Measurements from ENCODE around the gene TENM3.
"Not testable (repeated sequence)": the region's sequence is repeated elsewhere in the genome, so short reads cannot be mapped to it uniquely, and the experiment has no call there.

Gene TENM3

DNA sequence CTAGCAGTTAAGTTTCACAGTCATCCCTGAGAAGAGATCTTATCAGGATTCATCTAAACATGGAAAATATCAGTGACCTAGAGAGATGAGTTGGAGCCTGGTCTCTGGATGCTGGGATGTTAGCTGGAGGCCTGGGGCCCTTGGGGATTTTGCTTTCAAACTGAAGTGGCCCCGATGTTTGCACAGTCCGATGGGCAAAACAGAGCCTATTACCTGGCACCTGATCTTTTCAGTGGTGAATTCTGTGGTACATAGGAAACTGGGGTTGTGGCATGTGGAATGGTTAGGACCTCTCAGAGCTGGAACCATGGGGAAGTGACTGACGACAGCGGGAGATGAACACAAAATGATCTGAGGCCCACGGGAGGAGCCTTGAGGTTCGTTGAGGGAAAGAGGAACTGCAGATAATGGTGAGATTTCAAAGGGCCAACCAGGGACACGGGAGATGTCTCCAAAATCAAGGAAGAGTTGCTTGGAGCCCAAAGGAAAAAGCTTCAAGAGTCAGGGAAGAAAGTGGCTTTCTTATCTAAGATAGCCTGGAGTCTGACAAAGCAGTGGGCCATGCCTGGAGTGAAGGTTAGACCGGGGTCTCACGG, 17.8 kb upstream of the TENM3 start:
- no peaks in the 10 kb centered on the region for H3K4me1 ChIP-seq (ENCODE audit: control insufficient read depth in 1 of 2, insufficient read depth in 2 of 2, low read length in 2 of 2)
- no peak overlapping the region for H3K9ac ChIP-seq (ENCODE audit: low read depth in 1 of 2, low read length in 2 of 2)
- no peaks in the 10 kb centered on the region for H3K36me3 ChIP-seq (ENCODE audit: control insufficient read depth in 1 of 2, insufficient read depth in 2 of 2, low read length in 2 of 2)
- no peaks in the 10 kb centered on the region for H3K27me3 ChIP-seq (ENCODE audit: control insufficient read depth in 1 of 2, insufficient read depth in 2 of 2, low read length in 2 of 2)
- H3K9me3 ChIP-seq (ENCODE audit: control insufficient read depth in 1 of 2, low read length in 2 of 2): no peaks in the 10 kb centered on the region
- H3K4me3 ChIP-seq (ENCODE audit: low read depth in 1 of 2, low read length in 2 of 2): no peak overlapping the region
- no peak overlapping the region for H3K27ac ChIP-seq (ENCODE audit: low read depth, low read length)

DNA sequence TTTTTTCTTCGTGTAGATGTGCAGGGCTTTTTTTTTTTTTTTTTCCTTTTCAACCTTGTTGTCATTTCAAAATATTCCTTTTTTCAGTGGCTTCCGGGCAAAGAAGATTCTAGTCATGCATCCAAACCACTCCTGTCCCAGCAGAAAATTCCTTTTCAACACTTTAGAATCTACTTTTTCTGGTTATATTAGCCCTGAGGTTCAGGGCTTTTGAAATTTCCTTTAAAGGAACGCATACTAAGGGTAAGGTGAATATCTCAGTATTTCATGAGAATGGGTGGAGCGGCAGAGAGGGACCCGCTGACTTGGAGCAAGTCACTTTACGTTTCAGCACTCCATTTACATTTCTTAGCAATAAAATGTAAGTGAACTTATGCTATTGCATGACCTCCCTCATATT, 15.6 kb upstream of the TENM3 start:
- Histone ChIP-seq H3K27me3 (ENCODE audit: control insufficient read depth in 1 of 2, insufficient read depth in 2 of 2, low read length in 2 of 2) (no peaks in the 10 kb centered on the region), H3K9me3 (ENCODE audit: control insufficient read depth in 1 of 2, low read length in 2 of 2) (no peaks in the 10 kb centered on the region), H3K4me3 (ENCODE audit: low read depth in 1 of 2, low read length in 2 of 2) (no peak overlapping the region), H3K9ac (ENCODE audit: low read depth in 1 of 2, low read length in 2 of 2) (no peak overlapping the region), H3K27ac (ENCODE audit: low read depth, low read length) (no peak overlapping the region), H3K4me1 (ENCODE audit: control insufficient read depth in 1 of 2, insufficient read depth in 2 of 2, low read length in 2 of 2) (no peaks in the 10 kb centered on the region), H3K36me3 (ENCODE audit: control insufficient read depth in 1 of 2, insufficient read depth in 2 of 2, low read length in 2 of 2) (no peaks in the 10 kb centered on the region)

DNA sequence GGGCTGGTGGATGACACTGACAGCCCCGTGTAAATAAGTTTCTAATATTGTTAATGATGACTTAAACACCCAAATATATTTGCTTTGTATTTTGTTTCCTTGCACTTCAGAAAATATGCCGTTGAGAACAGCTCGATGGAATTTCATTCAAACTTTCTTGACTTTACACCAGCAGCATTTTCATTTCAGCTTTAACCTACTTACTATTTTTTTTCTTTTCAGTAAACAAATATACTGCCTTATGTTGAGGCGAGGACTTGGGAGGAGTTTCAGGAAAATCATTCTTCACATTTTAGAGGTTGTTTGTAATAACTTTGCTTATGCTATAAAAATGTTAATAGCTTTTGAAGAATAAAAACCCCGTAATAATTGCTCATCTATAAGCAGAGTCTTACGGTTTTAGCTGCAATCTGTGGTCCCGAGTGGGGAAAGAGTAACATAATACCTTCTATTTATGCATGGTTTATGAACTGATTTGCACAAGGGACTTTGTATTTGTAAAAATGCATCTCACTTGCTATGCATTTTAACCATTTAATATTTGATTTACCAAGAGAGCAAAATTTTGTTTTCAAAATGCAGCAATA, 14.1 kb upstream of the TENM3 start:
- H3K36me3 ChIP-seq (ENCODE audit: control insufficient read depth in 1 of 2, insufficient read depth in 2 of 2, low read length in 2 of 2): no peaks in the 10 kb centered on the region
- no peak overlapping the region for H3K9ac ChIP-seq (ENCODE audit: low read depth in 1 of 2, low read length in 2 of 2)
- no peak overlapping the region for H3K27ac ChIP-seq (ENCODE audit: low read depth, low read length)
- H3K27me3 ChIP-seq (ENCODE audit: control insufficient read depth in 1 of 2, insufficient read depth in 2 of 2, low read length in 2 of 2): no peaks in the 10 kb centered on the region
- H3K4me1 ChIP-seq (ENCODE audit: control insufficient read depth in 1 of 2, insufficient read depth in 2 of 2, low read length in 2 of 2): no peaks in the 10 kb centered on the region
- H3K9me3 ChIP-seq (ENCODE audit: control insufficient read depth in 1 of 2, low read length in 2 of 2): no peaks in the 10 kb centered on the region
- H3K4me3 ChIP-seq (ENCODE audit: low read depth in 1 of 2, low read length in 2 of 2): no peak overlapping the region

DNA sequence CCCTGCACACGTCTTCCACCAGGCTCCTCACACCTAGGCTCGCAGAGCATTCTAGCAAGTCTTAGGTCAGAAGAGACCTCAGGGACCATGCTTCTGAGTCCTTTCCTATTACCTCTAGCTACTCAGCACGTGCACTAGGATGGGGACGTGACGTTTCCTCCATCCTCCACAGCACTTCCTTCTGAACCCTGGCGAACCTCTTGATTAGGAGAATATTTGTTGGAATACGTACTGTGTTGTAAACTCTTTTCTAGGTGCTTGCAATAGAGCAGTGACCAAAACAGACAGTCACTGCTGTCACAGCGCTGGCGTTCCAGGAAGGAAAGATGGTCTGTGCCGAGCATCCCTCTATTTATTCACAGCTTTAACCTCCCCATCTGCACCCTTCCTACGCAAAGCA, 12.9 kb upstream of the TENM3 start:
- H3K9me3 ChIP-seq (ENCODE audit: control insufficient read depth in 1 of 2, low read length in 2 of 2): no peaks in the 10 kb centered on the region
- H3K27me3 ChIP-seq (ENCODE audit: control insufficient read depth in 1 of 2, insufficient read depth in 2 of 2, low read length in 2 of 2): no peaks in the 10 kb centered on the region
- no peak overlapping the region for H3K9ac ChIP-seq (ENCODE audit: low read depth in 1 of 2, low read length in 2 of 2)
- H3K4me1 ChIP-seq (ENCODE audit: control insufficient read depth in 1 of 2, insufficient read depth in 2 of 2, low read length in 2 of 2): no peaks in the 10 kb centered on the region
- H3K4me3 ChIP-seq (ENCODE audit: low read depth in 1 of 2, low read length in 2 of 2): no peak overlapping the region
- no peaks in the 10 kb centered on the region for H3K36me3 ChIP-seq (ENCODE audit: control insufficient read depth in 1 of 2, insufficient read depth in 2 of 2, low read length in 2 of 2)
- H3K27ac ChIP-seq (ENCODE audit: low read depth, low read length): no peak overlapping the region

DNA sequence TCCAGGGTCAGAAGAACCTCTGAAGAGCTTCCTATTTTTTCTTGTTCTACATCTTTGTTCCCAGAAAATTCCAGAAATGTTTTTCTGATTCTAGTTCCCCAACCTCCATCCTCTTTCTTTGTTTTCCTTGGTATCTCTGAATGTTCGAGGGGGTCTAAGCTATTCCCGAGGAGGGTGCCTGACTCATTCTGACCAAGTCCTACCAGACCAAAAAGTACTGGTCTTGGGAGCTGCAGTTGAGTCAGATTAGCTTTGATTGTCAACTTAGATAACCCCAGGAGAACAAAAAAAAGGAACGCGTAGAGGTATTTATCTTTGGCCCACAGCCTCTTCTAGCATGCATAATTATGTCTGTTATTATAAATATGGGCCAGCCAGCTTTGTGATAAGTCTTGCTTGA, 12.1 kb upstream of the TENM3 start:
- no peak overlapping the region for H3K27ac ChIP-seq (ENCODE audit: low read depth, low read length)

DNA sequence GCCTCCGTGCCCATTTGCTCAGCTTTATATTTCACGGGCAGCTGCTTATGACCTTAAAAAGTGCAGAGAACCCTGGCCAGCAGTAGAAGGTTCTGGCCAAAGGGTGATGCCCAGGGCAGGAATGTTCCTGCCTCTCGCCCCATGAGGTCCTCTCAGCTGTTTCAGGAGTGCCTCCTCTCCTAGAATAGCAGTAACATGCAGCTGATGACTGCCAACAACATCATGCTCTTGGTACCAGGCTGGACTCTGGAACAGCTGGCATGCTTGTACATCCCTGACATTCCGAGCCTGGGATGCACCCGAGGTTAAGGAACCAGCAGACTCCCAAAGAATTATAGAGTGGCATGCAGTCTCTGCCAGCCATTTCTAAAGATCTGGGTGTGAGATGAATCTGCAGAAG, 11.7 kb upstream of the TENM3 start:
- Histone ChIP-seq H3K9me3 (ENCODE audit: control insufficient read depth in 1 of 2, low read length in 2 of 2) (no peaks in the 10 kb centered on the region), H3K4me3 (ENCODE audit: low read depth in 1 of 2, low read length in 2 of 2) (no peak overlapping the region), H3K4me1 (ENCODE audit: control insufficient read depth in 1 of 2, insufficient read depth in 2 of 2, low read length in 2 of 2) (no peaks in the 10 kb centered on the region), H3K36me3 (ENCODE audit: control insufficient read depth in 1 of 2, insufficient read depth in 2 of 2, low read length in 2 of 2) (no peaks in the 10 kb centered on the region), H3K9ac (ENCODE audit: low read depth in 1 of 2, low read length in 2 of 2) (no peak overlapping the region), H3K27ac (ENCODE audit: low read depth, low read length) (no peak overlapping the region), H3K27me3 (ENCODE audit: control insufficient read depth in 1 of 2, insufficient read depth in 2 of 2, low read length in 2 of 2) (no peaks in the 10 kb centered on the region)

More for the DNA sequence above, 12.1 kb upstream of the TENM3 start:
- Histone ChIP-seq H3K9me3 (ENCODE audit: control insufficient read depth in 1 of 2, low read length in 2 of 2) (no peaks in the 10 kb centered on the region), H3K4me1 (ENCODE audit: control insufficient read depth in 1 of 2, insufficient read depth in 2 of 2, low read length in 2 of 2) (no peaks in the 10 kb centered on the region), H3K9ac (ENCODE audit: low read depth in 1 of 2, low read length in 2 of 2) (no peak overlapping the region), H3K27me3 (ENCODE audit: control insufficient read depth in 1 of 2, insufficient read depth in 2 of 2, low read length in 2 of 2) (no peaks in the 10 kb centered on the region), H3K4me3 (ENCODE audit: low read depth in 1 of 2, low read length in 2 of 2) (no peak overlapping the region), H3K36me3 (ENCODE audit: control insufficient read depth in 1 of 2, insufficient read depth in 2 of 2, low read length in 2 of 2) (no peaks in the 10 kb centered on the region)

DNA sequence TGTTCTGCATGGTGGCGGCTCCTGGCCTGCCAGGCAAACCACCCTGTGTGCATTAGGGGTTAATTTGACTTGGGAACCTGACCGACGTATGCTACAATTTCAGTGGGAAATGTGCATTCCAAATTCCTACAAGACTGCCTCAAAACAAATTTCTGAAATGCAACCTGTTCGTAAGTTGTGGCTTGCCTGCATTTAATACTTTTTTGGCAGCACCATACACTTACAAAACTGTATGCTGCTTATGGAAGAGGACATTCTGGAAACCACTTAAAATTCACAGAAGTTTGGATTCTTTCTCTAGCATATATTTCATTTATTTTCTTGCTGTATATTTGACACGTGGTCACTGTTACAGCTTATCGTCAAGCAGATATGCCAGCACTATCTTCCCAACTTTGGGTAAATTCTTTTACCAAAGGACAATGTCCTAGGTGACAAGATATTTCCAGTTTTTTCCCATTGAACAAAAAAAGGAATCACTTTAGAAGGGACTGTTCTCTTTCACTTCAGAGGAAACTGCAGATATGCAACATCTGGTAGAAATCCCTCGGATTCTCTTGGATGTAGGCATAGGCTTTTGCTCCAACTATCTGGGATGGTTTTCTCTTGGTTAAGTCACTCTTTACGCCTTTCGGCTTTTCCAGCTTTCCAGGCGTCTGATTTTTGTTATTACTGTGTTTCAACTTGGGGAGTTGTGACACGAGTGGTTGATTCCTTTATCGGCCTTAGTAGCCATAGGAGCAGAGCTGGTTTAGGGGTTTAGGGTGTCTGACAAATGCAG, 9.7 kb upstream of the TENM3 start:
- Histone ChIP-seq H3K27ac (ENCODE audit: low read depth, low read length) (no peak overlapping the region), H3K4me1 (ENCODE audit: control insufficient read depth in 1 of 2, insufficient read depth in 2 of 2, low read length in 2 of 2) (no peaks in the 10 kb centered on the region), H3K4me3 (ENCODE audit: low read depth in 1 of 2, low read length in 2 of 2) (no peak overlapping the region), H3K9ac (ENCODE audit: low read depth in 1 of 2, low read length in 2 of 2) (no peak overlapping the region), H3K36me3 (ENCODE audit: control insufficient read depth in 1 of 2, insufficient read depth in 2 of 2, low read length in 2 of 2) (no peaks in the 10 kb centered on the region), H3K27me3 (ENCODE audit: control insufficient read depth in 1 of 2, insufficient read depth in 2 of 2, low read length in 2 of 2) (no peaks in the 10 kb centered on the region), H3K9me3 (ENCODE audit: control insufficient read depth in 1 of 2, low read length in 2 of 2) (no peaks in the 10 kb centered on the region)

DNA sequence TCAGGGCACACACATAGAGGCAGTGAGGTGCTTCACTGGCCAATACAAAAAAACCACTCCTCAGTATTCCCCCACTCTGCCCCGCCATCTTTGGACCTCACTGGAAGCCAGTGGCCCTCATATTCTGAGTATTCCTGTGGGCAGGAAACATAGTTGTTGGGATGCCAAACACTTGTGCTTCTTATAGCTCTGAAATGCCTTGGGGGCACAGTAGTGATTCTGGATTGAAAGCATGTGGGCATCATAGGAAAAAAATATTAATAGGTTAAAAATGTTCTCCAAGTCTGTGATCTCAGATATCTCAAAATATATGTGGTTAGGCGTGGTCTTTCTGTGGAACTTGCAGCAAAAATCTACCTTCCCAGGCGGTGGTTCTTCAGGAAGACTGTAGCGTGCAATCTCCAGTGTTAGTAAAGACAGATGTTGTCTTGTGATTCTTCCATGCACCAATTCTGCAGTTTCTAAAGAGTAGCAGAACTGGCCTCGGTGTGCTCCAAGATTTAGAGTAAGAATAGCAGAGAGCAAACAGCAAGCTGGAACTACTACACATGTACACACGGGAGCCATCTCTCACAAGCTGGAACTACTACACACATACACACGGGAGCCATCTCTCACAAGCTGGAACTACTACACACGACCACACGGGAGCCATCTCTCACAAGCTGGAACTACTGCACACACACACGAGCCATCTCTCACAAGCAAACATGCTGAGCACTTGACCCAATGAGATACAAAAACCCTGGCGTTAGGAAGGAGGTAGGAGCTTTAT, 8.0 kb upstream of the TENM3 start:
- Histone ChIP-seq H3K27me3 (ENCODE audit: control insufficient read depth in 1 of 2, insufficient read depth in 2 of 2, low read length in 2 of 2) (no peaks in the 10 kb centered on the region), H3K4me3 (ENCODE audit: low read depth in 1 of 2, low read length in 2 of 2) (no peak overlapping the region), H3K36me3 (ENCODE audit: control insufficient read depth in 1 of 2, insufficient read depth in 2 of 2, low read length in 2 of 2) (no peaks in the 10 kb centered on the region), H3K4me1 (ENCODE audit: control insufficient read depth in 1 of 2, insufficient read depth in 2 of 2, low read length in 2 of 2) (no peaks in the 10 kb centered on the region), H3K9ac (ENCODE audit: low read depth in 1 of 2, low read length in 2 of 2) (no peak overlapping the region), H3K9me3 (ENCODE audit: control insufficient read depth in 1 of 2, low read length in 2 of 2) (no peaks in the 10 kb centered on the region), H3K27ac (ENCODE audit: low read depth, low read length) (no peak overlapping the region)

DNA sequence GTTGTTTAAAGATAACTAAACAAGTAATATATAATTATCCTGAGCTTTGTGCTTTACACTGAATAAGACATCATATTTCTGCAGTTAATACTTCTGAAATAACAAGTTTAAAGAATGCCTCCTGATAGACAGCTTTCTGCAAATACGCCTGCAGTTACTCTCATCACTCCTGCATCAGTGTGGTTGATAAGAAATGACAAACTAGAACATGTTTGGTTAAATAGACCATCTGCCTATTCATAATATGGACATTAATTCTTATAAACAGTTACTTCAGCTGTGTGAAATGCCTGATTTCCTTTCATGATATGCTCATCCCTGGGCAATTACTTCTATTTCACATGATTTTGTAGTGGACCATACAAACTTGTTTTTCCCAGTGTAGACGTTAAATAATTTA, 7.0 kb upstream of the TENM3 start:
- H3K4me1 ChIP-seq (ENCODE audit: control insufficient read depth in 1 of 2, insufficient read depth in 2 of 2, low read length in 2 of 2): no peaks in the 10 kb centered on the region
- H3K27ac ChIP-seq (ENCODE audit: low read depth, low read length): no peak overlapping the region
- H3K9me3 ChIP-seq (ENCODE audit: control insufficient read depth in 1 of 2, low read length in 2 of 2): no peaks in the 10 kb centered on the region
- H3K36me3 ChIP-seq (ENCODE audit: control insufficient read depth in 1 of 2, insufficient read depth in 2 of 2, low read length in 2 of 2): no peaks in the 10 kb centered on the region
- no peak overlapping the region for H3K9ac ChIP-seq (ENCODE audit: low read depth in 1 of 2, low read length in 2 of 2)
- no peak overlapping the region for H3K4me3 ChIP-seq (ENCODE audit: low read depth in 1 of 2, low read length in 2 of 2)
- no peaks in the 10 kb centered on the region for H3K27me3 ChIP-seq (ENCODE audit: control insufficient read depth in 1 of 2, insufficient read depth in 2 of 2, low read length in 2 of 2)

- H3K36me3 ChIP-seq (ENCODE audit: control insufficient read depth in 1 of 2, insufficient read depth in 2 of 2, low read length in 2 of 2); H3K27ac ChIP-seq (ENCODE audit: low read depth, low read length); H3K4me1 ChIP-seq (ENCODE audit: control insufficient read depth in 1 of 2, insufficient read depth in 2 of 2, low read length in 2 of 2); H3K9ac ChIP-seq (ENCODE audit: low read depth in 1 of 2, low read length in 2 of 2); H3K4me3 ChIP-seq (ENCODE audit: low read depth in 1 of 2, low read length in 2 of 2); H3K27me3 ChIP-seq (ENCODE audit: control insufficient read depth in 1 of 2, insufficient read depth in 2 of 2, low read length in 2 of 2); H3K9me3 ChIP-seq (ENCODE audit: control insufficient read depth in 1 of 2, low read length in 2 of 2): not testable (repeated sequence)
Observed at GRCh38 chr4:182237010-182237409, 6.2 kb upstream of the TENM3 start.
